ENCODE measurements around the gene OAS1. TPM values are rescaled to one million over a fixed set of nuclear protein-coding genes. Genes with fewer than 3 reads are reported as not detected.
"Not testable (repeated sequence)": the region's sequence is repeated elsewhere in the genome, so short reads cannot be mapped to it uniquely, and the experiment has no call there.

Gene OAS1
- total RNA-seq, 1 donor from 2014 or later, result 9.9 TPM

- peak; percentile 86 for DNase-seq
These were observed 31.3 kb downstream of the OAS1 start, which contains the start of gene OAS3 for GRCh38 chr12:112937741-112938719. Gene OAS3 (plus strand): TSS chr12:112938474. CDS start chr12:112938531, 57 bp downstream.

- no peak for DNase-seq
These were observed 32.0 kb downstream of the OAS1 start for GRCh38 chr12:112938751-112939150.

GRCh38 chr12:112939761-112940381 is 33.1 kb downstream of the OAS1 start:
- DNase-seq, result no peak

- no peak for DNase-seq
These were observed 35.0 kb downstream of the OAS1 start for GRCh38 chr12:112941528-112942335.

- no peak for DNase-seq
These were observed 35.8 kb downstream of the OAS1 start for GRCh38 chr12:112942572-112942971.

- no peak for DNase-seq
These were observed 37.4 kb downstream of the OAS1 start for GRCh38 chr12:112944024-112944690.

GRCh38 chr12:112945515-112945914 is 38.8 kb downstream of the OAS1 start:
- DNase-seq, result no peak

GRCh38 chr12:112946236-112947000 is 39.7 kb downstream of the OAS1 start:
- DNase-seq, result no peak

- no peak for DNase-seq
These were observed 40.6 kb downstream of the OAS1 start for GRCh38 chr12:112947314-112947713.

GRCh38 chr12:112947761-112948160 is 41.0 kb downstream of the OAS1 start:
- no peak for DNase-seq

- no peak for DNase-seq
These were observed 42.0 kb downstream of the OAS1 start for GRCh38 chr12:112948806-112949205.

GRCh38 chr12:112950701-112951100 is 43.9 kb downstream of the OAS1 start:
- no peak for DNase-seq

- DNase-seq, result not testable (repeated sequence)
These were observed 50.4 kb downstream of the OAS1 start for GRCh38 chr12:112957125-112957524.

- DNase-seq, result no peak
These were observed 54.3 kb downstream of the OAS1 start for GRCh38 chr12:112961074-112961473.

GRCh38 chr12:112961536-112961935 is 54.8 kb downstream of the OAS1 start:
- no peak for DNase-seq

GRCh38 chr12:112962561-112962960 is 55.8 kb downstream of the OAS1 start:
- no peak for DNase-seq

- DNase-seq, result no peak
These were observed 56.6 kb downstream of the OAS1 start for GRCh38 chr12:112963227-112963861.

GRCh38 chr12:112964067-112964670 is 57.4 kb downstream of the OAS1 start:
- no peak for DNase-seq

- no peak for DNase-seq
These were observed 58.2 kb downstream of the OAS1 start for GRCh38 chr12:112964915-112965314.

- no peak for DNase-seq
These were observed 58.9 kb downstream of the OAS1 start for GRCh38 chr12:112965643-112966042.
